Germinal center (tissue), 1 donor: ENCODE results near the gene HEMK1.

Source experiments
- DNase-seq: peaks from one replicate; pipeline ENCODE4 v3.0.0; 2012; ENCODE audit warnings: mixed read lengths, low spot score

HEMK1 gene

DNA sequence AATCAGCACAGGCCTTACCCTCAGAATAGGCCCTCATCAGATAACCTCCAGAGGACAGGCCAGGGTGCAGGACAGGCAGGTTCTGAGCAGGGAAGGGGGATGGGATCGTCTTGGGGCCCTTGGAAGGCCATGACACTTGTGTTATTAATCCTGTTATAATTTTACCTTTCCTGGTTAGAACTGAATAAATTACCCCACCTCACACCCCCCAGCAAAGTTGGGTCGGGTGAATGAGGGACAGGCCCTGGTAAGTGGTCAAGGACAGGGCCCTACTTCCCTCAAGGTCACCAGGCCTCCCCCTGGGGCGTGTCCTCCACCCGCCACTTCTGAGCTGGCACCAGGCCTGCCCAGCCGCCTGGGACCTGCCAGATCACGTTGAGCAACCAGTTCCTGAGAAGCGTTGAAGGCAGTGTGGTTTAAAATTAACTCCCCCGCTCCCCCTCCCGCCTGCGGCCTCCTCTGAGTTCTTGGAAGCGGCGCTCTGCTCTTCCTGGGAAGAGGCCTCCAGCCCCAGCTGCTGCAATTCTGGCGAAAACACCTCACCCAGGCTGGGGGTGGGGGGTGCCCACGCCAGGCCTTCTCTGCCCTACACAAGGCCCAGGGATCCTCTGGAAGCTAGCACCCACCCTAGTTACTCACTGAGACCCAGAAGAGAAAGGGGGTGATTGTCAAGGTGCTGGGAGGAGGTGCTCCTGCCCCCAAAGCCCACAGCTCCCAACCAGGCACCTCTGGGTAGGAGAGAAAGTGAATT is 31.7 kb downstream of the HEMK1 start:
- DNase-seq = peak; percentile 28

DNA sequence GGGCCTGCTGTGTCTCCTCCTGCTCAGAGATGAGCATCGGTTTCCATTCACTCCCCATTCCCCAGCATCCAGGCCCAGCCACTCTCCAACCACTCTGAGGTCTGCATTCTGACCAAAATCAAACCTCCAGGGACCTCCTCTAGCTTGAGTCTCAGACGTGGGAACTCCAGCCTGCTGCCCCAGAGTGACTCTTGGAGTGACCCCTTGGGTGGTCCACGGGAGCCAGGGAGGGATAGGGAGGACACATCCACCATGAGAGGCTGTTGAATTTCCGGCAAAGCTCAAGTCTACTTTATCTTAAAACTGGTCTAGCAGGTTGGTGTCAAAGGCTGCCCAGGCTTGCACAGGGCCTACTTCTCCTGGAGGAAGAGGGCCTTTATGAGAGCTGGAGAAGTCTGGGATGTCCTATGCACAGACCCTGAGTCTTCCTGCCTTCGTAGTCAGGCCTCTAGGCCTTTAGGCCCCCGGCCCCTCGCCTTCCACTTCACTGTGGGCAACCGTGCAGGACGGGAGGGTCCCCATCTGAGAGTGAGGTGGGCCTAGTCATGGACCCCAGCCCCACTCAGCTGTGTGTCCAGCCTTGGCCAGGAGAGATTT is 33.4 kb downstream of the HEMK1 start:
- DNase-seq = no peak

DNA sequence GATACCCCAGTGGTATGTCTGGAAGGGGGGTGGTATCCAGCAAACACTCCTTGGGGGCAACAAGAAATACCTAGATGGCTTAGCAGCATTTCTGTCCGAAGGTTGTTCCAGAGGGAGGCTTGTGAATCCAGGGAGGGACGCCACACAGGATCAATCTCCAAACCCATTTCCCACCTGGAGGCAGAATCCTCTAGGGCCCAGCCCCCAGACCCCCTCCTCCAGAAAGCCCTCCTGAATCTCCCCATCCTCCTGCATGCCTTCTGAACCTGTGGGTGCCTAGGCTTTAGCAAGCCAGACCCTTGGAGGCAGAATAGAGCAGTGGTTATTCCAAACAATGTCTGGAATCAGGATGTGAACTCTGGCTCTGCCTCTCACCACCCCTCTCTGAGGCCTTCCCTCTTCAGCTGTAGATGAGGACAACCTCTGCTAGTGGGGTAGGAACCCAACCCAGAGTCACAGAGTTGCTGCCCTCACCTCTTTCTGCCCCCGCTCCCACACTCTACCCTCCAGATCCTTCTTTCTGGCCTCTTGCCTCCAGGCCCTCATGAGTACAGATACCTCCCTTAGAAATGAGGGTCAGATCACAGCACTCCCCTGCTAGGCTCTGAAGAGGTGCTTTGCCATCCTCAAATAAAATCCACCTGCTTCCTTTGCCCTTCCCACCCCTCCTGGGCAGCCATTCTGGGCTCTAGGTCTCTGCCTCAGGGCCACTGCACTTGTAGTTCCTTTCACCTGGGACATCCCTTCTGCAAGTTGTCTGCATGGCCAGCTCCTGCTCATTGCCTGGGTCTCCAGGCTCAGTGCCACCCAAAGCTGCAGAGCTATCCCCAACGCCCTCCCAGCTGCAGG is 34.2 kb downstream of the HEMK1 start:
- no peak for DNase-seq

DNA sequence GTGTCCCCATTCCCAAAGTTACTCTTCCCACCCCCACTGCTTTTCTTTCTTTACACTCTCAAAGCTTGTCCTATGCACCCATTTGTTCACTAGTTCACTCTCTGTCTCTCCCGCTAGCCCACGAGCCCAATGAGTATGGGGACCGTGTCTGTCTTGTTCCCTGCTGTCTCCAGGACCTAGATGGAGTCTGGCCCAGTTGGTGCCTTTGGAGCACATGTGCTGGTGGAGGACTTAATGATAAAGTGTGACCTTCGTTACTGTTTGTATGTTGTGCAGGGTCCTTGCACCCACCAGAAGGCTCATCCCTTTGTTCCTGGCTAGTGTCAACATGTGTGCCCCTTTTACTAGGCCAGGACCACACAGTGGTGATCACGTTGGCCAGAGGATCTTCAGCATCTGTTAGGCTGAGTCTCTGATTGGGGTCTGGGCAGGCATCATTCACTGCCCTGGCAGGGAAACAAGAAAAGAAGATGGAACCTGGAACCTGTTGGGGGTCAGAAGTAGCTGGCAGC is 34.8 kb downstream of the HEMK1 start:
- DNase-seq = no peak

DNA sequence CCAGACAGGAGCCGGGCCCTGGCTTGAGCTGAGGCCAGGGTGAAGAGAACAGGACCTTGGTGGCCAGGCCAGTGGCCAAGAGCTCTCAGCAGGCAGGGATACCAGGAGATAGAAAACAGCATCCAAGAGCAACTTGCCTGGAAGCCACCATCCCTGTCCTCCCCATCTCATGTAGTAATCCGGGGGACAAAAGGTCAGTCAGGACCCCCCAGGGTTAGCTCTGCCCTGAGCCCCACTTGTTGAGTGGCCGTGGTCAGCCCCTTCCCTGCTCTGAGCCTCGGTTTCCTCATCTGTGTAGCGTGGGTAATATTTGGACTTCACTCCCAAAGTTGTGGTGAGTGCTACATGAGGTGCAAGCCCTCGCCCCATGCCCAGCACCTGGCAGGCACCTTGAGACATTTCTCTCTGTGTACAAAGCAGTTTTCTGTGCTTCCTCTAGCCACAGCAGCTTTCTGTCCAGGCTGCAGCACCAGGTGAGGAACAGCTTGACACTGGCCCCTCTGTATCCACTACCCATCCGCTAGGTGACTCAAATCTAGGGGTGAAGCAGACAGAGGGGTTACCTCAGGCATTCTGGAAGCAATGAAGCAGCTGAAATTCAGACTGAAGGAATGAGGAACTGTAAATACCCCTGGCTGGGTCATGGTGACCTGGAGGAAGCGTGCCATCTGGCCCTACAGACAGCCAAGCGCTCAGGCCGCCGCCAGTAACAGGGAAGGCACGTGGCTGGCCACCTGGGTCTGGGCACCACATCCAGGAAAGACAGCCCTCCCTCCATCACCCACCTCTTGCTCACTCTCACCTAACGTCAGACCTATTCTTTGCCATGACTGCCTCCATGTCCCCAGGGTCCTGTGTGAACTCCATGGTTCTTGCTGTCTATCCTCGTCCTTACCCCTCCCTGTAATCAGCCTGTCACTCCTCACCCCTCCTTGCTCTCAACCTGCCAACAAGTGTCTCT is 35.6 kb downstream of the HEMK1 start:
- no peak for DNase-seq

DNA sequence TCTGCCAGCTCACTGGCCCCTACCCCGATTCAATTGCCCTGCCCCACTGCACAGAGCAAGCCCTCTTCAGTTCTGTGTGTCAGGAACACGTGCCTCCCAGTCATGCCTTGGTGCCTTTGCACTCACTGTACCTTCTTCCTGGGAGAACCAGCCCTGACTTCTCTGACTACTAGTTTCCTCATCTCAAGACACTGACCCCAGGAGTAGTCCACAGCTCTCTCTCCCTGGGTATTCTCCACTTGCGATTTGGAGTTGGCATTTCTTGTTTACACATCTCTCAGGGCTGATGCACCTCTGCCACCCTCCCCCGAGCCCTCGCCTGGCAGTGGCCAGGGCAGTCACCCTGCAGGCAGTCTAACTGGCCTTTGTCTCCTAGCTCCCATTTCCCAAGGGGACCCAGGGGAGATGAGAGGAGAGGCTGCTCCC is 36.6 kb downstream of the HEMK1 start:
- DNase-seq = no peak

DNA sequence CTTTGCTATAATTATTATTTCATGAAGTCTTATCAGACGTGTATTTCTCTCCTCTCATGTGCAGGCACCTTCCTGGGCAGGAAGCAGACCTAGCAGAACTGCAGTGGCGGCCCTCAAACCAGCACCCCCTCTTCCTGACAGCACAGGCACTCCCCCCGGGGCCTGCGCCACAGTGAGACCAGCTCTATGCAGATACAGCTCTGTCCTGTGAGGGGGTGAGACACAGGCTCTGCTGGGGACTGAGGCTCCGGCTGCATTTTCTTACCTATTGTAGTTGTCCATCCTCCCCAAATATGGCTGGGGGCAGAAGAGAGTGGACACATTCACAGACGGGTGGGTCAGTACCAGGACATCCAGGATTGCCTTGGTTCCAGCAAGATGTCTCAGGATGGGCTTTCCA is 37.3 kb downstream of the HEMK1 start:
- DNase-seq = no peak

DNA sequence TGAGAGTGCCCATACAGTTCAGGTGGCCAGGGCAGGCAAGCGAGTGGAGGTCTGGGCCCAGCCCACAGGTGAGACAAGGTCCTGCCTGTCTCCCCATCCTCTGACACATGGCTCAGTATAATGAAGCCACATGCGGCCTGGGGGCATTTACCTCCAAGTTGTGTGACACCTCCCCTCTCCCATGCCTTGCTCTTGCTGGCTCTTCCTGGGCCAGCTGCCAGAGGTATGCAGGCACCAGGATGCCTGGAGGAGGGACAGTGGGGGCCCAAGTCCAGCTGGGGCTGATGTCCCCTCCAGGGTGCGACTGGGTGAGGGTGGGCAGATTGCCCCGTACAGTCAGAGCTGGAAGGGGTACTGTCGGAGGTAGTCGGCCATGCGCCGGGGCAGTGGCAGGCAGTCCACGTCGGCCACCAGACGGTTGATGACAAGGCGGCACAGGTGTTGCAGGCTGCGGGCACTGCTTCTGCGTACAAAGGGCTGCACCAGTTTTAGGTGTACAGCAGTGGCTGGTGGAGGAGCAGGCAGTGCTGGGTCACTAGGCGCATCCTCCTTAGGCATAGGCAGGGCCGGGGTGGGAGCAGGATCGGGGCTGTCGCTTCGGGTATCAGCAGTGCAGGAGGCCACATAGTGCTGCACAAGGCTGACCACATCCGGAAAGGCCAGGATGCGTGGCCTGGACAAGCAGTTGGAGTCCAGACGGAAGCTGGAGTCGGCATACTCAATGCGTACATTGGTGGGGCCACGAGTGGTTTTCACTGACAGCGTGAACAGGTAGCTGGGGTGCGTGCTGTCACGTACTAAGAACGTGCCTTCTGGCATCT is 38.2 kb downstream of the HEMK1 start:
- DNase-seq = no peak

DNA sequence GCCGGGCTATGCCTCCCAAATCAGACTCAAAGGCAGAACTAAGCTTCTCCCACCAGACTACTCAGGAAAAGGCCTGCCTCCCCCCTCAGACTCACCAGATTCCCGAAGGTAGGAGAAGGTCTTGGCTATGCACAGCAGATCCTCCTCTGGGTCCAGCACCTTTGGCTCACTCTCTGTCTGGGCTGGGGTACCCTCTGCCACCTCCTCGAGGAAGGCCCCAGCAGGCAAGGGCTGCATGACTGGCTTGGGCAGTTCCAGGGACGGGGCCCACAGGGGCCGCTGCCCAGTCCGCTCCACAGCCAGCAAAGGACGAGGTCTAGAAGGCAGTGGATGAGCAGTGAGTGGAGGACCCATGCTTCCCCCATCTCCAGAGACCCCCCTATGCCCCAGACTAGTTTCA is 39.0 kb downstream of the HEMK1 start:
- no peak for DNase-seq

DNA sequence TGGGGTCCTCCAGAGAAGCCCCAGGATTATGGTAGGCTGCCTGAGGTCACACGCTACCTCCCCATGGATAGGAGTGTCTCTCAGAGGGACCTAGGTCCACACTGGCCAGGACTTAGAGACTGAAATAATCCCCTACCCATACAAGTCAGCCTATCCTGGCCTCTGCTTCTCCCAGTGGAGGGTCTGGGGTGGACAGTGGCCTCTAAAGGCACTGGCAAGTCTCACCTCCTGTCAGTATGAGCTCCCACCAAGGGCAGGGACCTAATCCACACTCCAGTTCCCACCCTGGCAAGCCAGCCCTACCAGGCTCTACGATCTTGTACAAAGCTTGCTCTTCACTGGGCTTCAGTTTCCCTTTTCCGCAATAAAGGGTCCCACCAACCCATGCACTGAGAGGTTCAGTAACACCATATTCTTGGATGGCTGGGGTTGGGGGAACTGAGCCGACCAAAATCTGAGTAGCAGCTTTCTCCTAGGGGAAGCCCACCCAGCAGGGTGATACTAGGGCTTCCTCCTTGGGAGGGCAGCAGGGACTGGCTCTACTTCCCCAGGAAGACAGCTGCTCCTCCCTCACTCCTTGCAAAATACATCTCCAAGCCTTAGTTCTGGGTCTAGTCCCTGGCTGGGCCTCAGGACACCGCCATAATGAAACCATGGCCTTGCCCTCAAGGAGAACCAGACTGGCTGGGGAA is 39.9 kb downstream of the HEMK1 start:
- DNase-seq = no peak

DNA sequence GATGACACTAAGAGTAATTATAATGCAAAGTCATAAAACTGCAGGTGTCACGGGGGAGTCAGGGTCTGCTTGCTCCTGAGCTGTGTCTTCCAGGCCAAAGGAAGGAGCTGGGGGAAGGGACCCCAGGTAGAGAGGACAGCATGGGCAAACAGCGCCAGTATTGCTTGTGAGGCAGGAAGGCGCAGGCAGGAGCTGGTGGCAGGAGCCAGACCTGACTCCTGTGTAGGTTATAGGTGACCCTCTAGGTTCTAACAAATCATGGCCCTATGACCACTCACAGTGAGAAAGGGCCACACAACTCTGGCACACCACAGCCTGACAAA is 40.4 kb downstream of the HEMK1 start:
- no peak for DNase-seq

DNA sequence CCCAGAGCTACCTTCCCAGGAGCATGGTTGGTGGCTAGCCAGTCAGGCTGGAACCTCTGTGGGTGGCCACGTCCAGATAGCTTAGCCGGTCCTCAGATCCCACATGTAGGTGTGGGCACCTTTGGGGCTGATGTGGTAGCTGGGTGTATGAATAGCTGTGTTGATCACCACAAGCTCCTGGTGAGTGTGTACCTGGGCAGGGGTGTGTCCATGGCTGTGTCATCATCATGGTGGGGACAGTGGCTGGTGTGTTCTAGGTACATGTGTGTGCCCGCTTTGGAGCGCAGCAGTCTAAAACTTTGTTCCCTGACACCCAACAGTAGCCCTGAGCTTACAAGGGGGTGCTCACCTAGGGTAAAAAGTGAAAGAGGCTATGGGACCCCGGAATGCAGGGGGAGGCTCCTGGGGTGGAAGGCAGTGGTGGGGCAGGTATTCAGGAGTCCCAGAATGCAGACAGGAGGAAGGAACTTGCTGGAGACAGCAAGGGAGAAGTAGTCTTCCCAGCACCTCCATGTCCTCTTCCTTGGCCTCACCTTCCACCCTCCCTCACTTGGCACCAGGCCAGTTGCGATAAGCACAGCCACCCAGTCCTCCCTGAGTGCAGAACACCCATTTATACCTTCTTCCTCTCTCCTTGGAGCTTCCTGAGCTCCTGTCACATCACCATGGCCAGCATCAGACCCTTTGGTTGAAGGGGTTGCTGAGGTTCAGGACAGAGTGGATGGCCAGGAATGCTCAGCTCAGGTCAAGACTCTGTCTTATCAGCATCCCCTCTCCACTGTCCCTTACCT is 41.1 kb downstream of the HEMK1 start:
- no peak for DNase-seq

DNA sequence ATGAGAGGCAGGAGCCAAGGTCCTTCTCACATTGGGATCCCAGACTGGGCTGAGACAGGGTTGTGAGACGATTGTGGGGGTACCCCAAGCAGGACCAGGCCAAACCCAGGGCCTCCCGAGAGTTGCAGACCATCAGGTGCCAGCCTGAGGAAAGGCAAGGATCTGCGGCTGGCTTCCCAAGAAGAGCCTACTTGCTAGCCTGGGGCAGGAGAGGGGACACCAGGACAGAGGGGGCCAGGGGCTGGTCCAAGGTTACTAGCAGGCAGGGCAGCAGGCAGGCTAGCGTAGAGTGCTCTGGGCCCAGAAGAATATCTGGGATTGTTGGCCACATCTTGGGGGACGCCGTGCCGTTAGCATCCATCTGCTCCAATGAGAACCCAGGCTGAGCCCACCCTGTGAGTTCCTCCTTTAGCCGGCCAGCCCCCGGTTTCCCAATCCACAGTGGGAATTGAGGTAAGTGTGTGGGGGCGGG is 41.7 kb downstream of the HEMK1 start:
- no peak for DNase-seq

DNA sequence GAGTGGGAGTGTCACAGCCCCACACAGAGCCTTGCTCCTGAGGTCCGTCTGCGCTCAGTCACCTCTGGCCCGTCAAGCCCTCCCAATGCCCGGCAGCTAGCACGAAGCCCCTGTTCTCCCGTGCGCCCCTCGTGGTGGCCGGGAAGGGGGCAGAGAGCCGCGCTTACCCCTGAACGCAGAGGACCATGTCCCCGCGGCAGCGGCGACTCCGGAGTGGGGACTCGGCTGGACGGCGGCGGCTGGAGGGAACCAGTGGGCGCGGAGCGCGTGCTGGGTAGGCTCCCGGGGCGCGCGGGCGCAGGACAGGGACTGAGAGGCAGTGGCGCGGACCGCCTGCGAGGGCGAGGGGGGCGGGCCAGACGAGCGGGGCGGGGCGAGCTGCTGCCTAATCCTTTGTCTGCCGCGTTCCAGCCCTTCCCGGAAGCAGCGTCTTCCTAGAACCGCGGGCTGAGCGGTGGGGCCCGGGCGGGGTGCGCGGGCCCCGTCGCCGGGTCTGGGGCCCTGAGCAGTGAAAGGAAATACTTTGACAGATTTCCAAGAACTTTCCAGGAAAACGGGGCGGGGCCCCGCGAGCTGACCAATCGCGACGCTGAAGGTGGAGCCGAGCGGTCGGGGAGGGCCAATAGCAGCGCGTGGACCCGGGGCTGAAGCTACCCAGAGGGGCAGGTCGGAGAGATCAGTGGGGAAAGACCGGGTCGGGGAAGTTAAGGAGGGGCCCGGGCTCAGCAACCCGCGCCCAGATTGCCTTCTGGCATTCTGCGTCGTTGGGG is 42.3 kb downstream of the HEMK1 start, which contains the start of gene CISH:
TSS of gene CISH (minus strand) at position 311 of the 770 bp plus-strand sequence. CDS start at position 187, 124 bp downstream.
- DNase-seq = peak; percentile 87

DNA sequence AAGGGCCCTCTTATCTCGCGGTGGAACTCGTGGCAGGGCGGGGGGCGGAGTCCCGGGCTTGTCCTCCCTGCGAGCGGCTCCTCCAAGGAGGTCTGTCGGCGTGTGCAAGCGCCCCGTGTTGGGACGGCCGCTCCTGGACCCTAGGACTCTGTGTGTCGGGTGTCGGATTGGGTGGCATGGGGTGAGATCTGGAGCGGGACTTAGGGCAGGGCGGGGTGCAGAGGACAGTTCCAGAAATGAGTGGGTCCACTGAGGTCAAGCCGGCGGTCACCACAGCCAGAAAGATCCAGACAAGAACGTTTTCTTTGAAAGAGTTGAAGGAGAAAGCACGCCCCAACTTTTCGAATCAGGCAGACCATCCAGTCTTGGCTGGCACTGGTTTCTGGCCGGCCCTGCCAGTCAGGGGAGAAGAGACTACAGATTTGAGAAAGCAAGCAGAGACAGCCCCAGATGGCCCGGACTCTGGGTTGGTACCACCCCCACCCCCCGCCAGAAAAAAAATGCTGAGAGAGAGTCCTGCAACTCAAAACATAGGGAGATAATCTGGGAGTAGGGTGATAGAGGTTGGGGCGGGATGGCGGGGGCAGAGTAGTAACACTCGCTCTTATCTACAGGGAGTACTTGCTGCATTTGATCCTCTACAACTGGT is 43.0 kb downstream of the HEMK1 start:
- DNase-seq = no peak

DNA sequence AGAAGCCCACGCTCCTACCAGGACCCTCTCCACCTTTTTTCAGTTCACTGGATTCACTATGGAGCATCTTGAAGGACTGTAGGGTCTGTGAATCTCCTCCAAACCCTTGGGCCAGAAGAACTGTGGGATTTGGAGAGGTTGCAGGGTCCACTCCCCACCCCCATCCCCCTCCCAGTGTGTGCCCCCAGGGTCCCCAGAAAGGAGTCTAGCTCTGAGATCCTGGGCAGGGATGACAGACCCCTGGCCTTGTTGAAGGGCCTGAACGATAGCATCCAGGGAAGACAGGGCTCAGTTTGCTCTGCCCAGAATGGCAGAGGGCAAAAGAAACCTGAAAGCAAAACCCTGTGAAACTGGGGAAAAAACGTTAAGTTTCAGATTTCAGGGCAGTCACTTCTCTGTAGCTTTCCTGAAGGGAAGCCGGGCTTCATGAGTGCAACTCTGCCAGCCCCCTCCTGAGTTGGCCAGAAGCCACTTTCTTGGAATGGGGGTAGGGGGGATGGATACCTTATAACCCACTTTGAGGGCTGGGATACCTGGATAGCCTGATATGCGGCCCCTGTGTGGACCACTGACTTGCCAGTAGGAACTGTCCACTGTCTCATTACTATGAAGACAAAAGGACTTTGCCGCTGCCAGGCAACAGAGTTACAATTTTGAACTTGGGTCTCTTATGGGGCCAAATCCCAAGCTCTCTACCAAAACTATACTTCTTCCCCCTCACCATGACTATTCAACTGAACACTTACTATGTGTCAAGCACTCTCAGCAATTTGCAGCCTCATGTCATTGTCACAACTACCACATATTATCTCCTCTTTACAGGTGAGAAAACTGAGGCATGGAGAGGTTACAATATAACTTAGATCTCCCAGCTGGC is 43.9 kb downstream of the HEMK1 start:
- DNase-seq = no peak

DNA sequence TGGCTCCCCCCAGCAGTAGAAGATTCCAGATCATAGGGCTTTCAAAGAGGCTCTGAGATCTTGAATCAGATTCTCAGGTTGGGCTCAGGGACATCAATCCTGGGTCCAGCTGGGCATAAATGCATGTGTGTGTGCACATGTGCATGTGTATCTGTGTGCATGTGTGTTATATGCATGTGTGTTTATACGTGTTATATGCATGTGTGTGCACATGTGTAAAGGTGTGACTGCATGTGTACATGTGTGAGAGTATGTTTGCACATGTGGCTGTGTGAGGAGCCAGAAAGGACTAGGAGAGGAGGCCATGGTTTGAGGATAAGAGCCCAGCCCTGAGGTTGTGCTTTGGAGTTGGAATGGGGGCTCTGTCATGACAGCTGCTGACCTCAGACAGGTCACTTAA is 45.9 kb downstream of the HEMK1 start:
- DNase-seq = no peak
